Measurements from ENCODE around the gene CHST8.

CHST8 gene

GRCh38 chr19:33773704-33774624 lies 152.2 kb downstream of the CHST8 start:
- ChIA-PET CTCF (interaction anchor here (0.6 to 0.9 kb wide), 2 partner anchors 343 to 1026 kb away, joined by 3 to 4 read pairs; no protein-coding TSS in a partner anchor), POLR2A (no interaction called here)
- TF ChIP-seq BHLHE40 (IDR thresholded peaks at IDR 0.05; ENCODE audit: borderline replicate concordance) (no peak), SUZ12 (IDR thresholded peaks at IDR 0.05) (no peak), ZNF384 (IDR thresholded peaks at IDR 0.05) (no peak), NFRKB (IDR thresholded peaks at IDR 0.05) (no peak), HDGF (IDR thresholded peaks at IDR 0.05; ENCODE audit: borderline replicate concordance) (no peak), FOXK2 (IDR thresholded peaks at IDR 0.05) (no peak), LEF1 (IDR thresholded peaks at IDR 0.05; ENCODE audit: borderline replicate concordance) (no peak), L3MBTL2 (conservative IDR thresholded peaks at IDR 0.05) (no peak), SP1 (IDR thresholded peaks at IDR 0.05) (no peak), ELF4 (IDR thresholded peaks at IDR 0.05) (no peak), TARDBP (IDR thresholded peaks at IDR 0.05) (no peak), CTBP1 (IDR thresholded peaks at IDR 0.05; ENCODE audit: borderline replicate concordance) (no peak), FOXM1 (IDR thresholded peaks at IDR 0.05; ENCODE audit: borderline replicate concordance) (no peak), PKNOX1 (IDR thresholded peaks at IDR 0.05) (no peak), FOXA1 (IDR thresholded peaks at IDR 0.05) (no peak), ARNT (IDR thresholded peaks at IDR 0.05) (no peak)
- no peak for DNase-seq (ENCODE audit: extremely low spot score)

- no peak for TF ChIP-seq FOXA1 (IDR thresholded peaks at IDR 0.05)
- no peak for TF ChIP-seq HDGF (IDR thresholded peaks at IDR 0.05; ENCODE audit: borderline replicate concordance)
- no peak for TF ChIP-seq NFRKB (IDR thresholded peaks at IDR 0.05)
- TF ChIP-seq FOXM1 (IDR thresholded peaks at IDR 0.05; ENCODE audit: borderline replicate concordance) = no peak
- no peak for TF ChIP-seq L3MBTL2 (conservative IDR thresholded peaks at IDR 0.05)
- no peak for TF ChIP-seq SP1 (IDR thresholded peaks at IDR 0.05)
- TF ChIP-seq SUZ12 (IDR thresholded peaks at IDR 0.05) = no peak
- no peak for TF ChIP-seq CTBP1 (IDR thresholded peaks at IDR 0.05; ENCODE audit: borderline replicate concordance)
- no peak for TF ChIP-seq ELF4 (IDR thresholded peaks at IDR 0.05)
- no peak for TF ChIP-seq FOXK2 (IDR thresholded peaks at IDR 0.05)
- no peak for TF ChIP-seq ARNT (IDR thresholded peaks at IDR 0.05)
- TF ChIP-seq PKNOX1 (IDR thresholded peaks at IDR 0.05) = no peak
- no peak for TF ChIP-seq BHLHE40 (IDR thresholded peaks at IDR 0.05; ENCODE audit: borderline replicate concordance)
- TF ChIP-seq ZNF384 (IDR thresholded peaks at IDR 0.05) = no peak
- TF ChIP-seq LEF1 (IDR thresholded peaks at IDR 0.05; ENCODE audit: borderline replicate concordance) = no peak
- no peak for TF ChIP-seq TARDBP (IDR thresholded peaks at IDR 0.05)
- no peak for DNase-seq (ENCODE audit: extremely low spot score)
- CTCF ChIA-PET = interaction anchor here (0.6 kb wide), 1 partner anchor 241 kb away, joined by 3 read pairs; no protein-coding TSS in a partner anchor
- POLR2A ChIA-PET = no interaction called here
Observed at GRCh38 chr19:33774751-33775150, 153.0 kb downstream of the CHST8 start.

- CTCF ChIA-PET = interaction anchor here (1.2 kb wide), 1 partner anchor 321 kb away, joined by 3 read pairs; no protein-coding TSS in a partner anchor
- no peak for DNase-seq (ENCODE audit: extremely low spot score)
- TF ChIP-seq SP1 (IDR thresholded peaks at IDR 0.05) = no peak
- POLR2A ChIA-PET = no interaction called here
Observed at GRCh38 chr19:33775731-33776487, 154.2 kb downstream of the CHST8 start.

GRCh38 chr19:33777351-33777750 lies 155.6 kb downstream of the CHST8 start:
- ChIA-PET POLR2A (interaction anchor here (1.2 to 1.9 kb wide), 2 partner anchors 17 to 20 kb away, joined by 4 to 10 read pairs; partner anchors contain the start of gene KCTD15), CTCF (interaction anchor here (0.6 to 1.7 kb wide), 14 partner anchors 9 to 948 kb away, joined by 3 to 41 read pairs (median 4); no protein-coding TSS in a partner anchor)
- TF ChIP-seq FOXK2 (IDR thresholded peaks at IDR 0.05) (no peak), L3MBTL2 (conservative IDR thresholded peaks at IDR 0.05) (no peak), BHLHE40 (IDR thresholded peaks at IDR 0.05; ENCODE audit: borderline replicate concordance) (no peak), ARNT (IDR thresholded peaks at IDR 0.05) (no peak), FOXA1 (IDR thresholded peaks at IDR 0.05) (no peak), NFRKB (IDR thresholded peaks at IDR 0.05) (no peak), LEF1 (IDR thresholded peaks at IDR 0.05; ENCODE audit: borderline replicate concordance) (no peak), FOXM1 (IDR thresholded peaks at IDR 0.05; ENCODE audit: borderline replicate concordance) (no peak), HDGF (IDR thresholded peaks at IDR 0.05; ENCODE audit: borderline replicate concordance) (no peak), ZNF384 (IDR thresholded peaks at IDR 0.05) (no peak), TARDBP (IDR thresholded peaks at IDR 0.05) (no peak)
- DNase-seq (ENCODE audit: extremely low spot score) = no peak

GRCh38 chr19:33777753-33778088 lies 156.0 kb downstream of the CHST8 start:
- ChIA-PET POLR2A (interaction anchor here (1.2 to 1.9 kb wide), 2 partner anchors 17 to 19 kb away, joined by 4 to 10 read pairs; partner anchors contain the start of gene KCTD15), CTCF (interaction anchor here (0.6 to 1.7 kb wide), 15 partner anchors 9 to 948 kb away, joined by 3 to 41 read pairs (median 3); no protein-coding TSS in a partner anchor)
- TF ChIP-seq SUZ12 (IDR thresholded peaks at IDR 0.05) = no peak
- TF ChIP-seq HDGF (IDR thresholded peaks at IDR 0.05; ENCODE audit: borderline replicate concordance) = no peak
- no peak for TF ChIP-seq ZNF384 (IDR thresholded peaks at IDR 0.05)
- TF ChIP-seq TARDBP (IDR thresholded peaks at IDR 0.05) = no peak
- TF ChIP-seq FOXK2 (IDR thresholded peaks at IDR 0.05) = no peak
- no peak for TF ChIP-seq LEF1 (IDR thresholded peaks at IDR 0.05; ENCODE audit: borderline replicate concordance)
- no peak for TF ChIP-seq FOXA1 (IDR thresholded peaks at IDR 0.05)
- no peak for TF ChIP-seq L3MBTL2 (conservative IDR thresholded peaks at IDR 0.05)
- no peak for TF ChIP-seq ELF4 (IDR thresholded peaks at IDR 0.05)
- TF ChIP-seq SP1 (IDR thresholded peaks at IDR 0.05) = no peak
- no peak for TF ChIP-seq FOXM1 (IDR thresholded peaks at IDR 0.05; ENCODE audit: borderline replicate concordance)
- TF ChIP-seq CTBP1 (IDR thresholded peaks at IDR 0.05; ENCODE audit: borderline replicate concordance) = no peak
- no peak for TF ChIP-seq ARNT (IDR thresholded peaks at IDR 0.05)
- no peak for TF ChIP-seq NFRKB (IDR thresholded peaks at IDR 0.05)
- no peak for TF ChIP-seq PKNOX1 (IDR thresholded peaks at IDR 0.05)
- TF ChIP-seq BHLHE40 (IDR thresholded peaks at IDR 0.05; ENCODE audit: borderline replicate concordance) = no peak
- no peak for DNase-seq (ENCODE audit: extremely low spot score)
